Measurements from ENCODE around the gene RBM6.

DNA sequence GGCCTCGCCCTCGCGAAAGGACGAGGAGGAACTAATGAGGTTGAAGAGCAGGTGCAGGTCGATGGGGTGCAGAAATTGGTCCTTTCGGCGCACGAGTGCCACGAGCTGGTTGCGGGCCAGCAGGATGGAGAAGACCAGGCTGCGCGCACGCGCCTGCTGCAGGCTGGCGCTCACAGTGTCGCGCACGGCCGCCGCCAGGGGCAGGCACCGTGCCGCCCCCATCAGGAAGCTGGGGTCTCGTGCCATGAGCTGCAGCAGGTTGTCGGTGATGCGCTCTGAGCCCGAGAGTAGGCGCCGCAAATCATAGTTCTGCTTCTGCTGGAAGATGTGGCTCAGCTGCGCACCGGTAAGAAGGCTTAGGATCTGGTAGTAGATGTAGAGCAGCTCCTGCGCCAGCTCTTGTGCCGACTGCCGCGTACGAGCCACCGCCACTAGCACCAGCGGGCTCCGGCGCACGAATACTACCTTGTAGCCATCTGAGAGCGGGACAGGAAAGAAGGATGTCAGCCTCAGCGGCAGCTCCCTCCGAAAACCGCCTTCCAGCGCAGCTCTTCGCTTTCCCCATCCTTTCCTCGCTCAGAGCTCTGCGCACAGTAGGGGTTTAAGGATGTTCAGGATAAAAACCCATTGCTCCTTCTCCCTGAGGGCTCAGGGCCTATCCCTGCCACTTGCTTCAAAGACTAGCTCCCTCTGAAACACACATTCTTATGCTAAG lies 29.4 kb upstream of the RBM6 start:
- TF ChIP-seq PBX3 (IDR thresholded peaks at IDR 0.05): no peak
- TF ChIP-seq CTCF (IDR thresholded peaks at IDR 0.05): no peak
- no peak for TF ChIP-seq POLR2AphosphoS5 (IDR thresholded peaks at IDR 0.05; ENCODE audit: low read depth, low read length)
- no peak for TF ChIP-seq FOXM1 (IDR thresholded peaks at IDR 0.05; ENCODE audit: low read depth)
- TF ChIP-seq RFX5 (IDR thresholded peaks at IDR 0.05; ENCODE audit: low read length): no peak
- TF ChIP-seq EZH2phosphoT487 (IDR thresholded peaks at IDR 0.05; ENCODE audit: borderline replicate concordance, low read depth): no peak
- TF ChIP-seq SIN3A (IDR thresholded peaks at IDR 0.05; ENCODE audit: borderline replicate concordance, low read depth, low read length): no peak
- TF ChIP-seq, protein P1, sequence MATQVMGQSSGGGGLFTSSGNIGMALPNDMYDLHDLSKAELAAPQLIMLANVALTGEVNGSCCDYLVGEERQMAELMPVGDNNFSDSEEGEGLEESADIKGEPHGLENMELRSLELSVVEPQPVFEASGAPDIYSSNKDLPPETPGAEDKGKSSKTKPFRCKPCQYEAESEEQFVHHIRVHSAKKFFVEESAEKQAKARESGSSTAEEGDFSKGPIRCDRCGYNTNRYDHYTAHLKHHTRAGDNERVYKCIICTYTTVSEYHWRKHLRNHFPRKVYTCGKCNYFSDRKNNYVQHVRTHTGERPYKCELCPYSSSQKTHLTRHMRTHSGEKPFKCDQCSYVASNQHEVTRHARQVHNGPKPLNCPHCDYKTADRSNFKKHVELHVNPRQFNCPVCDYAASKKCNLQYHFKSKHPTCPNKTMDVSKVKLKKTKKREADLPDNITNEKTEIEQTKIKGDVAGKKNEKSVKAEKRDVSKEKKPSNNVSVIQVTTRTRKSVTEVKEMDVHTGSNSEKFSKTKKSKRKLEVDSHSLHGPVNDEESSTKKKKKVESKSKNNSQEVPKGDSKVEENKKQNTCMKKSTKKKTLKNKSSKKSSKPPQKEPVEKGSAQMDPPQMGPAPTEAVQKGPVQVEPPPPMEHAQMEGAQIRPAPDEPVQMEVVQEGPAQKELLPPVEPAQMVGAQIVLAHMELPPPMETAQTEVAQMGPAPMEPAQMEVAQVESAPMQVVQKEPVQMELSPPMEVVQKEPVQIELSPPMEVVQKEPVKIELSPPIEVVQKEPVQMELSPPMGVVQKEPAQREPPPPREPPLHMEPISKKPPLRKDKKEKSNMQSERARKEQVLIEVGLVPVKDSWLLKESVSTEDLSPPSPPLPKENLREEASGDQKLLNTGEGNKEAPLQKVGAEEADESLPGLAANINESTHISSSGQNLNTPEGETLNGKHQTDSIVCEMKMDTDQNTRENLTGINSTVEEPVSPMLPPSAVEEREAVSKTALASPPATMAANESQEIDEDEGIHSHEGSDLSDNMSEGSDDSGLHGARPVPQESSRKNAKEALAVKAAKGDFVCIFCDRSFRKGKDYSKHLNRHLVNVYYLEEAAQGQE (IDR thresholded peaks at IDR 0.05; ENCODE audit: low read depth, low read length): no peak
- no peak for TF ChIP-seq MAX (IDR thresholded peaks at IDR 0.05; ENCODE audit: low read depth)
- TF ChIP-seq MXI1 (IDR thresholded peaks at IDR 0.05; ENCODE audit: low read depth, low read length): no peak
- TF ChIP-seq CHD2 (IDR thresholded peaks at IDR 0.05; ENCODE audit: low read length, partially characterized antibody): no peak
